HCT116 (cell line): Measurements from ENCODE around the gene ARMC12. TPM values are rescaled to one million over a fixed set of nuclear protein-coding genes. Genes with fewer than 3 reads are reported as not detected.

Experiments used
- ATAC-seq: fragments of 200-7000 bp; cut with Tn5 transposase; 2 replicates; pipeline ENCODE4 v1.9.1; 2020; ENCODE audit warnings: mild to moderate bottlenecking, moderate library complexity
- BruUV-seq: library from RNA; stranded (reverse); fragments of 400-500 nt; replicated peaks from 2 replicates; lab custom pipeline; 2021; lab: Mats Ljungman, UMichigan
- CTCF ChIA-PET: fragments of 300-600 bp; sonication (Branson Sonifier 250); formaldehyde crosslinking; loops from one replicate; lab custom pipeline; 2021; ENCODE audit warnings: antibody characterized with exemption; lab: Charles Lee
- POLR2A ChIA-PET: fragments of 300-600, 350-600 bp; sonication (Branson Sonifier 250); formaldehyde crosslinking; loops from one replicate; lab custom pipeline; 2021; ENCODE audit warnings: antibody characterized with exemption; lab: Charles Lee
- RAD21 ChIA-PET, 2 experiments: fragments of 300-600 bp; sonication (Branson Sonifier 250); formaldehyde crosslinking; loops; one replicate each; lab custom pipeline; 2023; ENCODE audit warnings: low total read pairs in 2 of 2; ENCODE audit not compliant: uncharacterized antibody in 2 of 2, unreplicated experiment in 2 of 2, low non-redundant PET in 1 of 2; lab: Charles Lee
- DNase-seq: peaks from one replicate; pipeline ENCODE4 v3.0.0-alpha.2; 2010; ENCODE audit warnings: low read depth, low spot score
- H2AFZ ChIP-seq: fragments of 200-600 bp; shearing (Covaris generic), sonication (generic); 2 replicates; pipeline ENCODE4 v1.6.1; 2017; ENCODE audit warnings: low read depth, mixed run types, mixed read lengths, antibody characterized with exemption, low read length; ENCODE audit not compliant: poor library complexity, severe bottlenecking
- H3K27ac ChIP-seq: 2 replicates; pipeline ENCODE4 v1.5.1; 2012; ENCODE audit warnings: low read depth, low read length
- H3K27me3 ChIP-seq: fragments of 200-600 bp; sonication (generic); 2 replicates; pipeline ENCODE4 v1.6.1; 2016; ENCODE audit warnings: mixed run types, low read length, mixed read lengths; ENCODE audit not compliant: insufficient read depth
- H3K36me3 ChIP-seq, 2 experiments: fragments of 200-500 bp in 1 of 2; fragments of 200-600 bp in 1 of 2; sonication (Bioruptor generic) in 1 of 2; sonication (generic) in 1 of 2; 2 replicates each; pipeline versions ENCODE4 v1.5.1 to v1.6.1; 2014 to 2016; ENCODE audit warnings: low read length in 2 of 2, inconsistent platforms in 1 of 2, mixed read lengths in 1 of 2, mixed run types in 1 of 2; ENCODE audit not compliant: insufficient read depth in 2 of 2, control insufficient read depth in 1 of 2
- H3K4me1 ChIP-seq, 2 experiments: fragments of 200-600 bp in 1 of 2; sonication (generic) in 1 of 2; 2 replicates each; pipeline versions ENCODE4 v1.5.1 to v1.6.1; 2012 to 2017; ENCODE audit warnings: low read length in 2 of 2, inconsistent platforms in 1 of 2, mild to moderate bottlenecking in 1 of 2, mixed read lengths in 1 of 2, mixed run types in 1 of 2, moderate library complexity in 1 of 2; ENCODE audit not compliant: insufficient read depth in 2 of 2, control insufficient read depth in 1 of 2
- H3K4me2 ChIP-seq: fragments of 200-600 bp; sonication (generic); 2 replicates; pipeline ENCODE4 v1.6.1; 2017; ENCODE audit warnings: mixed run types, low read length, mixed read lengths
- H3K4me3 ChIP-seq, 2 experiments: fragments of 200-600 bp in 1 of 2; sonication (generic) in 1 of 2; replicated peaks in 1 of 2; 2 replicates each; pipeline ENCODE4 v1.5.1; 2011 to 2016; ENCODE audit warnings: low read length in 2 of 2, control low read depth in 1 of 2, low read depth in 1 of 2, mild to moderate bottlenecking in 1 of 2, mixed read lengths in 1 of 2, mixed run types in 1 of 2
- H3K79me2 ChIP-seq: fragments of 200-600 bp; sonication (generic); 2 replicates; pipeline ENCODE4 v1.6.1; 2017; ENCODE audit warnings: mild to moderate bottlenecking, mixed run types, low read length, moderate library complexity, mixed read lengths; ENCODE audit not compliant: insufficient read depth
- H3K9ac ChIP-seq: fragments of 200-600 bp; sonication (generic); 2 replicates; pipeline ENCODE4 v1.6.1; 2016; ENCODE audit warnings: low read length, mixed read lengths
- H3K9me2 ChIP-seq: fragments of 200-600 bp; sonication (generic), shearing (Covaris generic); 2 replicates; pipeline ENCODE4 v1.6.1; 2017; ENCODE audit warnings: mixed run types, mild to moderate bottlenecking, moderate library complexity; ENCODE audit not compliant: insufficient read depth
- H3K9me3 ChIP-seq, 2 experiments: fragments of 200-500 bp in 1 of 2; fragments of 200-600 bp in 1 of 2; sonication (Bioruptor generic) in 1 of 2; sonication (generic) in 1 of 2; 2 replicates each; pipeline ENCODE4 v1.6.1; 2014 to 2017; ENCODE audit warnings: low read length in 2 of 2, mixed read lengths in 2 of 2, inconsistent platforms in 1 of 2, low read depth in 1 of 2, mild to moderate bottlenecking in 1 of 2, mixed run types in 1 of 2, moderate library complexity in 1 of 2; ENCODE audit not compliant: control insufficient read depth in 1 of 2, insufficient read depth in 1 of 2
- H4K20me1 ChIP-seq: fragments of 200-600 bp; sonication (generic), shearing (Covaris generic); 2 replicates; pipeline ENCODE4 v1.6.1; 2017; ENCODE audit warnings: mixed run types, mild to moderate bottlenecking, moderate library complexity; ENCODE audit not compliant: insufficient read depth
- CEBPB ChIP-seq: IDR thresholded peaks from 2 replicates; pipeline ENCODE4 v1.6.1; 2012; ENCODE audit warnings: low read depth
- EGR1 ChIP-seq: IDR thresholded peaks from 2 replicates; pipeline ENCODE4 v1.6.1; 2012; ENCODE audit warnings: low read depth
- EZH2 ChIP-seq: fragments of 200-600 bp; sonication (generic); IDR thresholded peaks from 2 replicates; pipeline ENCODE4 v1.6.1; 2017; ENCODE audit warnings: antibody characterized with exemption, mixed run types
- FOSL1 ChIP-seq: IDR thresholded peaks from 2 replicates; pipeline ENCODE4 v1.6.1; 2012; ENCODE audit warnings: low read depth
- JUND ChIP-seq: IDR thresholded peaks from 2 replicates; pipeline ENCODE4 v1.6.1; 2012
- MAX ChIP-seq: IDR thresholded peaks from 2 replicates; pipeline ENCODE4 v1.6.1; 2012
- RAD21 ChIP-seq: IDR thresholded peaks from 2 replicates; pipeline ENCODE4 v1.6.1; 2012; ENCODE audit warnings: low read depth, mild to moderate bottlenecking
- REST ChIP-seq: IDR thresholded peaks from 2 replicates; pipeline ENCODE4 v1.6.1; 2012; ENCODE audit warnings: low read depth
- SIN3A ChIP-seq: IDR thresholded peaks from 2 replicates; pipeline ENCODE4 v1.6.1; 2012; ENCODE audit warnings: low read depth
- SP1 ChIP-seq: IDR thresholded peaks from 2 replicates; pipeline ENCODE4 v1.6.1; 2012; ENCODE audit warnings: low read depth
- SRF ChIP-seq: IDR thresholded peaks from 2 replicates; pipeline ENCODE4 v1.6.1; 2012; ENCODE audit warnings: low read depth
- TCF7L2 ChIP-seq: IDR thresholded peaks from 2 replicates; pipeline ENCODE4 v1.7.0; 2011; ENCODE audit warnings: borderline replicate concordance, inconsistent platforms; ENCODE audit not compliant: insufficient read depth, insufficient read length; ENCODE audit errors: extremely low read depth
- YY1 ChIP-seq: IDR thresholded peaks from 2 replicates; pipeline ENCODE4 v1.6.1; 2011; ENCODE audit warnings: low read length, low read depth, moderate library complexity, mild to moderate bottlenecking; ENCODE audit not compliant: insufficient replicate concordance; ENCODE audit errors: extremely low read depth
- ZNF274 ChIP-seq: fragments of 200-500 bp; sonication (Bioruptor generic); IDR thresholded peaks from 2 replicates; pipeline ENCODE4 v1.6.1; 2014; ENCODE audit warnings: mild to moderate bottlenecking, low read depth, low read length, inconsistent platforms
- intact Hi-C: fragments of 100-400 bp; cut with micrococcal nuclease; formaldehyde crosslinking; loops from 2 replicates; pipeline ENCODE4 v1.10.0; 2022
- total RNA-seq: library from RNA; stranded (reverse); gene quantifications from one replicate; pipeline ENCODE4 v1.2.1, GENCODE V29; 2021; ENCODE audit not compliant: unreplicated experiment
- TF ChIP-seq, protein P1 (sequence below): IDR thresholded peaks from 2 replicates; pipeline ENCODE4 v1.6.1; 2011; ENCODE audit warnings: mild to moderate bottlenecking, low read length, moderate library complexity; ENCODE audit not compliant: insufficient replicate concordance; ENCODE audit errors: extremely low read depth

The ARMC12 gene
- total RNA-seq, 1 experiment from 2014 or later: 0.79 TPM

DNA sequence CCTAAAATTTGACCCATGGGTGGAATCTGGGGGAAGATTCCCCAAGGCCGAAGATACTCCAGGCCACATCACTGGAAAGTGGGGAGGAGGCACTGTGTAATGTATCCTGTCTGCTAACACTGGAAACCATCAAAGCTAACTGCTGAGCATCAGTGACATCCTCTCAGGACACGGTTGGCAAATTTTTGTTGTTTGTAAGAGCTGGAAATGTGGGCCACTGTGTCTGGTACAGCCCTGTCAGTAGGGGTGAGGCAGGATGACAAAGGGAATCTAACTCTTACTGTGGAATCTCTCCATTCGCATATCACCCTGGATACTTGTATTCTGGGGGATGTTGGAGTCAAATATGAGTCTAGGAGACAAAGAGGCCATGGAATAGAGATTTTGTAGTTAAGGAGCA lies 22.6 kb downstream of the ARMC12 start:
- CTCF ChIA-PET: interaction anchor here (0.9 kb wide), 1 partner anchor 237 kb away, joined by 5 read pairs; no protein-coding TSS in a partner anchor
- intact Hi-C loops: loop anchor here (5.0 kb wide), 2 partner anchors 177 to 237 kb away; no protein-coding TSS in a partner anchor
- H4K20me1 ChIP-seq: no peaks in the 10 kb centered on the region
- H3K27me3 ChIP-seq: 0 out of 2 replicates have a peak, but pooled peaks cover 13% of the 10 kb centered on the region
- H3K4me2 ChIP-seq: no peak overlapping the region
- peaks cover 0 to 11% of the 10 kb centered on the region in 2 experiments; a peak in 1 of 4 replicates for H3K4me1 ChIP-seq
- no peaks in the 10 kb centered on the region for H3K79me2 ChIP-seq
- ATAC-seq: no peak
- H3K9me2 ChIP-seq: no peaks in the 10 kb centered on the region
- no peak overlapping the region for H2AFZ ChIP-seq
- no peak for TF ChIP-seq YY1
- TF ChIP-seq SRF: no peak
- no peak for TF ChIP-seq JUND
- TF ChIP-seq, protein P1, sequence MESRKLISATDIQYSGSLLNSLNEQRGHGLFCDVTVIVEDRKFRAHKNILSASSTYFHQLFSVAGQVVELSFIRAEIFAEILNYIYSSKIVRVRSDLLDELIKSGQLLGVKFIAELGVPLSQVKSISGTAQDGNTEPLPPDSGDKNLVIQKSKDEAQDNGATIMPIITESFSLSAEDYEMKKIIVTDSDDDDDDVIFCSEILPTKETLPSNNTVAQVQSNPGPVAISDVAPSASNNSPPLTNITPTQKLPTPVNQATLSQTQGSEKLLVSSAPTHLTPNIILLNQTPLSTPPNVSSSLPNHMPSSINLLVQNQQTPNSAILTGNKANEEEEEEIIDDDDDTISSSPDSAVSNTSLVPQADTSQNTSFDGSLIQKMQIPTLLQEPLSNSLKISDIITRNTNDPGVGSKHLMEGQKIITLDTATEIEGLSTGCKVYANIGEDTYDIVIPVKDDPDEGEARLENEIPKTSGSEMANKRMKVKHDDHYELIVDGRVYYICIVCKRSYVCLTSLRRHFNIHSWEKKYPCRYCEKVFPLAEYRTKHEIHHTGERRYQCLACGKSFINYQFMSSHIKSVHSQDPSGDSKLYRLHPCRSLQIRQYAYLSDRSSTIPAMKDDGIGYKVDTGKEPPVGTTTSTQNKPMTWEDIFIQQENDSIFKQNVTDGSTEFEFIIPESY: no peak
- no peak for TF ChIP-seq REST
- no peak for TF ChIP-seq FOSL1
- TF ChIP-seq SIN3A: no peak
- TF ChIP-seq RAD21: no peak
- no peak for TF ChIP-seq MAX
- no peak for TF ChIP-seq SP1
- TF ChIP-seq ZNF274: no peak
- no peak for TF ChIP-seq EGR1
- no peak for TF ChIP-seq EZH2
- no peak for TF ChIP-seq CEBPB
- no peak for TF ChIP-seq TCF7L2
- TF ChIP-seq, all 23 proteins: peak for 0
- ChIA-PET POLR2A (interaction anchor here (0.6 kb wide), 1 partner anchor 140 kb away, joined by 3 read pairs; no protein-coding TSS in a partner anchor), RAD21 (no interaction called here)
- BruUV-seq: no TSS peak
- H3K36me3 ChIP-seq: no peaks in the 10 kb centered on the region
- H3K9me3 ChIP-seq: no peaks in the 10 kb centered on the region
- no peak overlapping the region for H3K4me3 ChIP-seq
- no peak overlapping the region for H3K27ac ChIP-seq
- no peak for DNase-seq
- no peak overlapping the region for H3K9ac ChIP-seq
